Astrocyte (in vitro differentiated cells and primary cell): ENCODE results near the gene TMEM69.

Source experiments
- CTCF ChIP-seq: IDR thresholded peaks from 2 replicates; pipeline ENCODE4 v1.5.1; 2011; ENCODE audit warnings: low read depth, mild to moderate bottlenecking, inconsistent platforms, low read length, moderate library complexity; ENCODE audit not compliant: insufficient read depth
- EZH2 ChIP-seq: IDR thresholded peaks from 2 replicates; pipeline ENCODE4 v1.6.1; 2012; ENCODE audit warnings: mild to moderate bottlenecking, low read length, inconsistent platforms; ENCODE audit not compliant: insufficient read depth

- TF ChIP-seq CTCF = no peak
- TF ChIP-seq EZH2 = no peak
These were observed 28.8 kb upstream of the TMEM69 start for GRCh38 chr1:45659222-45659621.
